TTC549 (cell line): ENCODE measurements around the gene OR7A5.
"Not testable (repeated sequence)": the region's sequence is repeated elsewhere in the genome, so short reads cannot be mapped to it uniquely, and the experiment has no call there.

Source experiments
- FAIRE-seq: peaks from 2 replicates; lab custom pipeline; 2012; peaks lifted over from hg19 to GRCh38; lab: Jason Lieb, UNC

The OR7A5 gene

DNA sequence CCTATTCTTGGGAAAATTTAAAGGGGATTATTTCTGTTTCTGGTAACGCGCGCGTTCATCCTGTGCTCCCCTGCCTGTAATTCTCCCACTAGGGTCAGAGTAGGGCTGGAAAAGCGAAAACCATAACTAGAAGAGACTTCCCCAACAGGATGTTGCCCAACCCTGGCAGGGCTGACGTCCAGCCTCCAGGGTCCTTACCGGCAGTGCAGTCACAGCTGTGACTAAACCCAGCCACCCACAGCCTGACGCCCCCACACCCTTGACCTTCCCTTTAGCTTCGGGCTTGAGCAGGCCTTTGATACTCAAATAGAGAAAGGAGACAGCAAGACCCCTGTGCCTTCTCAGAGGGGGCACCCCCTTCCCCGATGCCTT lies 50.3 kb downstream of the OR7A5 start:
- FAIRE-seq, result not testable (repeated sequence)

DNA sequence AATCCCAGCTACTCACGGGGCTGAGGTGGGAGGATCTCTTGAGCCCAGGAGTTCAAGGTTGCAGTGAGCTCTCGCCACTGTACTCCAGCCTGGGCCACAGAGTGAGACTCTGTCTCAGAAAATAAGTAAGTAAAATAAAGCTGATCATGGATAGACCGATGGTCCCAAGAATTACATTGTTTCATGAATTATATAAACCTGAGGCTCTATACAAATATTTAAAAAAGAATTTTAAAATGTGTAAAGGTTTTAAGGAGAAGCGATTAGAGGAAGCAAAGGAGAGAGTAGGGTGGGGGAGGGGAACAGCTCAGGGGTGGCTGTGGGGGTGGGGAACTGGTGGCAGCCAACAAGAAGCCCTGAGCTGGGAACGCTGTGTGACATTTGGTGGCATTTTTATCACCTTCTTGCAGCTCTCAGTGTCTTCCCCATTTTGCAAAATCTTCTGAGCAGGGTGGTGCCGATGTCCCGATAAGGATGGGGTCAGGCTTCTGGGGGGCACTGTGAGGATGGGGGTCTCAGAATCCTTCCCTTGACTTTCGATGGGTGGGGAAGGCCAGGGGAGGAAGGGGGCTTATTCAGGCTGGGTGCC lies 51.5 kb downstream of the OR7A5 start:
- FAIRE-seq, result not testable (repeated sequence)

DNA sequence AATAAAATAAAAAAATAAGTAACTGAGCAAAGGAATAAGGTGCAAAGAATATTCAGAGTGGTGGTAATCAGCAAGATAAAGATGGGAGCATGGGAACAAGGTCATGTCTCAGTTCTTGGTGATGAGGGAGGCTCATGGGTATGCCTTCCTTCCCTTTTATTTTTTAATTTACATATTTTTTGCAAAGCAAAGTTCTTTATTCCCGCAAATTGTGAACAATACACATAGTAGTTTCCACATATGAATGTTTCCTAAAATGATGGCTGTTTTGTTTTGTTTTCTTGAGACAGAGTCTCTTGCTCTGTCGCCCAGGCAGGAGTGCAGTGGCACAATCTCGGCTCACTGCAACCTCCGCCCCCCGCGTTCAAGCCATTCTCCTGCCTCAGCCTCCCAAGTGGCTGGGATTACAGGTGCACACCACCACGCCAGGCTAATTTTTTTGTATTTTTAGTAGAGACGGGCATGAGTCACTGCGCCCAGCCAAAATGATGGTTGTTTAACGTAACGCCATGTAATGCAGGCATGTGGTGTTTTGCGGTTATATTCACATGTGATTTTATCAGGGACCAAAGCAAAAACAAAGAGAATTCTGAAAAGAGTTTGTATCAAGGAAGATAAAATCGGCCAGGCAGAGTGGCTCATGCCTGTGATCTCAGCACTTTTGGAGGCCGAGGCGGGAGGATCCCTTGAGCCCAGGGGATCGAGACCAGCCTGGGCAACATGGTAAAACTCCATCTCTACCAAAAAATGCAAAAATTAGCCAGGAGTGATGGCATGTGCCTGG lies 52.2 kb downstream of the OR7A5 start:
- FAIRE-seq, result no peak

DNA sequence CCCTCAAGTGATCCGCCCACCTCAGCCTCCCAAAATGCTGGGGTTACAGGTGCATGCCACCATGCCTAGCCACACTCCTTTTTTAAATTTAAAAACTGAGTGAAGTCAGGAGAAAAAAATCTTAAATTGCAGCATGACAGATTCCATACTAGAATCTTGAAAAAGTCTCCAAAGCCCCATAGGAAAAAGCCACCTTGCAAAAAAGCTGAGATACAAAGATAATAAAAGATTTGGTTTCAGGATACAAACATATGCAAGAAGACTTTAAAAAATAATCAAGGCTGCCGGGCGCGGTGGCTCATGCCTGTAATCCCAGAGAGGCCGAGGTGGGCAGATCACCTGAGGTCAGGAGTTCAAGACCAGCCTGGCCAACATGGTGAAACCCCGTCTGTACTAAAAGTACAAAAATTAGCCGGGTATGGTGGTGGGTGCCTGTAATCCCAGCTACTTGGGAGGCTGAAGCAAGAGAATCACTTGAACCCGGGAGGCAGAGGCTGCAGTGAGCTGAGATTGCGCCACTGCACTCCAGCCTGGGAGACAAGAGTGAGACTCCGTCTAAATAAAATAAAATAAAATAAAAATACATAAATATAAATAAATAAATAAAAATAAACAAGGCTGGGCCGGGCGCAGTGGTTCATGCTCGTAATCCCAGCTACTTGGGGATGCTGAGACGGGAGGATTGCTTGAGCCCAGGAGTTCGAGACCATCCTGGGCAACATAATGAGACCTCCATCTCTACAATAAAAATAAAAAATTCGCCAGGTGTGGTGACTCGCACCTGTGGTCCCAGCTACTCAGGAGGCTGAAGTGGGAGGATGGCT lies 53.1 kb downstream of the OR7A5 start:
- FAIRE-seq, result not testable (repeated sequence)

DNA sequence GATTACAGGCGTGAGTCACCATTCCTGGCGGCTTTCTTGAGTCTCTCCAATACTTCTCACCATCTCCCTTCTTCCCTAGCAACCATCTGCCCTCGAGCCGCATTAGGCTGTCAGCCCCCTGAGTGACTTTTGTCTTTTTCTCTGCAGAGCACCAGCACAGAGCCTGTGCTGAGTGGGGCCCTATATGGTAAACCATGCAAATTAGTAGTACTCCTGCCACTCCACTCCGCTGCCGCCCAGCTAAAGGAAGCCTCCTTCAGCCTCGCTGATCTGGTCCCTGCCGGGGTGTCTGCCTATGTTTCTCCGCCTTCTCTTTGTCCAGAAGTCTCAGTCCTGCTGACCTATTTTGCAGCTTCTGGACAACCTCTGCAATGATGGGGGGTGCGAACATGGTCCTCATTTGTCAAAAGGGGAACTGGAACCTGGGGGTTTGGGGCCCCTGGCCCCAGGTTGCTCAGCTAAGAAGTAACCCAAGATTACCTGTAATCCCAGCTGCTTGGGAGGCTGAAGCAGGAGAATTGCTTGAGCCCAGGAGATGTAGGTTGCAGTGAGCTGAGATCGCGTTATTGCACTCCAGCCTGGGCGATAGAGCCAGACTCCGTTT lies 54.3 kb downstream of the OR7A5 start:
- FAIRE-seq, result not testable (repeated sequence)

DNA sequence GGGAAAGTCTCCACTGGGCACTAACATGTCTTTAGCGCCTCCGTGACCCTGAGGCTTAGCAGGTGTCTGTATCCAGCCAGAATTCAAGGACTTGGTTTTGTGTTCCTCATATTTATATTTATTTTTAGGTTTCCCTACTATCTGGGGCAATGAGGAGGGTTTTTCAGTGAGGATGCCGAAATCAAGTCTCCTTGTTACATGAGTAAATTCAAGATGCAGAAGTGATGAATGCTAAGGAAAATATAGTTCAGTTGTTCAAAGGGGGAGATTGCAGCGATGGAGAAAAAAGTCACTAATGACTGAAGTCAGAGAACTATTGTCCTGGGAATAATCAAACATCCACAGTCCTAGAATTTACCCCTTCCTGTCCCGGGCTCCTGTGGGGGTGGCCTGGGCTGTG lies 55.8 kb downstream of the OR7A5 start:
- FAIRE-seq, result no peak

DNA sequence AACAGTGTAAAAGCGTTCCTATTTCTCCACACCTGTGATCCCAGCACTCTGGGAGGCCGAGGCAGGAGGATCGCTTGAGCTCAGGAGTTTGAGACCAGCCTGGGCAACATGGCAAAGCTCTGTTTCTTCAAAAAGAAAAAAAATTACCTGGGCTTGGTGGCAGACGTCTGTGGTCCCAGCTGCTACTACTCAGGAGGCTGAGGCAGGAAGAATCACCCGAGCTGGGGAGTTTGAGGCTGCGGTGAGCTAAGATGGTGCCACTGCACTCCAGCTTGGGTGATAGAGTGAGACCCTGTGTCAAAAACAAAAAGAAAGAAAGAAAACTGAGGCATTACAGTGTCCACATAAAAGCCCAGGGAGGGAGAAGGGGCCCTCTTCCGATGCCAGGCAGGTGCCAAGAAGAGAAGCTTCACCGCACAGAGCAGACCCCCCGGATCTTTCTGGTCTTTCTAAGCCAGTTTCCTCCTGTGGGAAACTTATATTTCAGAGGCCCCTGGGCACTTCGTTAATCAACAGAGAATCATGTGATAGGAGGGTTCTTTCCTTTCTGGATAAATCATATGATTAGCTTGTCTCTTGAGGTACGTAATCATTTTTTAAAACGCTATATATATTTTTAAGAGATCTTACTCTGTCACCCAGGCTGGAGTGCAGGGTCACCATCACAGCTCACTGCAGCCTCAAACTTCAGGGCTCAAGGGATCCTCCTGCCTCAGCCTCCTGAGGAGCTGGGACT lies 56.7 kb downstream of the OR7A5 start, which contains the start of gene ADGRE2:
ADGRE2 (minus strand) TSS at position 451 of the 736 bp plus-strand sequence. CDS start 1,804 bp downstream, outside the sequence.
- FAIRE-seq, result not testable (repeated sequence)

DNA sequence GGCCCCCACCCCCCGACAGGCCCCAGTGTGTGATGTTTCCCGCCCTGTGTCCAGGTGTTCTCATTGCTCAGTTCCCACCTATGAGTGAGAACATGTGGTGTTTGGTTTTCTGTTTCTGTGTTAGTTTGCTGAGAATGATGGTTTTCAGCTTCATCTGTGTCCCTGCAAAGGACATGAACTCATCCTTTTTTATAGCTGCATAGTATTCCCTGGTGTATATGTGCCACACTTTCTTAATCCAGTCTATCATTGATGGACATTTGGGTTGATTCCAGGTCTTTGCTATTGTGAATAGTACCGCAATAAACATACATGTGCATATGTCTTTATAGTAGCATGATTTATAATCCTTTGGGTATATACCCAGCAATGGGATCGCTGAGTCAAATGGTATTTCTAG lies 57.3 kb downstream of the OR7A5 start:
- FAIRE-seq, result not testable (repeated sequence)
